Liver (tissue), 9 donors: ENCODE results near the gene NSUN2. TPM values are rescaled to one million over a fixed set of nuclear protein-coding genes. Genes with fewer than 3 reads are reported as not detected.

ENCODE experiments used
- DNase-seq: peaks from one replicate; pipeline ENCODE4 v3.0.0-alpha.2; 2017; ENCODE audit warnings: low spot score
- H3K27ac ChIP-seq, 2 donors: one replicate each; pipeline ENCODE4 v1.7.0; 2013; ENCODE audit warnings: inconsistent platforms in 2 of 2, low read length in 2 of 2, control low read depth in 1 of 2, low read depth in 1 of 2, mild to moderate bottlenecking in 1 of 2
- H3K27me3 ChIP-seq, 4 donors: one replicate each; pipeline versions ENCODE4 v1.6.1 to v1.7.0; 2013; ENCODE audit warnings: low read length in 3 of 4, inconsistent platforms in 1 of 4, mild to moderate bottlenecking in 1 of 4, moderate library complexity in 1 of 4; ENCODE audit not compliant: control insufficient read depth in 4 of 4, insufficient read depth in 4 of 4
- H3K36me3 ChIP-seq, 4 donors: one replicate each; pipeline versions ENCODE4 v1.6.1 to v1.7.0; 2013; ENCODE audit warnings: low read length in 3 of 4, mild to moderate bottlenecking in 3 of 4, low read depth in 1 of 4, moderate library complexity in 1 of 4; ENCODE audit not compliant: control insufficient read depth in 4 of 4, insufficient read depth in 3 of 4
- H3K4me1 ChIP-seq, 4 donors: one replicate each; pipeline versions ENCODE4 v1.6.1 to v1.7.0; 2013; ENCODE audit warnings: low read length in 3 of 4, mild to moderate bottlenecking in 3 of 4, moderate library complexity in 1 of 4; ENCODE audit not compliant: control insufficient read depth in 4 of 4, insufficient read depth in 4 of 4
- H3K4me3 ChIP-seq, 3 donors: one replicate each; pipeline versions ENCODE4 v1.6.1 to v1.7.0; 2013; ENCODE audit warnings: low read length in 3 of 3, control low read depth in 1 of 3, low read depth in 1 of 3, mild to moderate bottlenecking in 1 of 3
- H3K9ac ChIP-seq, 2 donors: one replicate each; pipeline ENCODE4 v1.7.0; 2013; ENCODE audit warnings: low read length in 2 of 2, mild to moderate bottlenecking in 2 of 2, moderate library complexity in 2 of 2, control low read depth in 1 of 2, low read depth in 1 of 2
- H3K9me3 ChIP-seq, 4 donors: one replicate each; pipeline versions ENCODE4 v1.6.1 to v1.7.0; 2013; ENCODE audit warnings: low read length in 3 of 4; ENCODE audit not compliant: control insufficient read depth in 4 of 4
- ATF3 ChIP-seq: IDR thresholded peaks from 2 replicates; pipeline ENCODE4 v1.6.1; 2016; ENCODE audit warnings: antibody characterized with exemption
- CTCF ChIP-seq: fragments of 150-350 bp; IDR thresholded peaks from 2 replicates; pipeline ENCODE4 v1.5.1; 2017; ENCODE audit warnings: improper control_type of control experiment, low read depth, low read length; ENCODE audit not compliant: missing input control
- EGR1 ChIP-seq, 2 donors: IDR thresholded peaks; 2 replicates each; pipeline ENCODE4 v1.6.1; 2016 to 2018; ENCODE audit warnings: antibody characterized with exemption in 2 of 2, low read depth in 2 of 2
- FOXA1 ChIP-seq: IDR thresholded peaks from 2 replicates; pipeline ENCODE4 v1.6.1; 2016; ENCODE audit warnings: antibody characterized with exemption
- FOXA2 ChIP-seq: IDR thresholded peaks from 2 replicates; pipeline ENCODE4 v1.6.1; 2016; ENCODE audit warnings: antibody characterized with exemption
- GABPA ChIP-seq, 2 donors: IDR thresholded peaks in 1 of 2; conservative IDR thresholded peaks in 1 of 2; 2 replicates each; pipeline ENCODE4 v1.6.1; 2016; ENCODE audit warnings: antibody characterized with exemption in 2 of 2, mild to moderate bottlenecking in 1 of 2, moderate library complexity in 1 of 2
- JUND ChIP-seq, 2 donors: IDR thresholded peaks; 2 replicates each; pipeline ENCODE4 v1.6.1; 2016; ENCODE audit warnings: antibody characterized with exemption in 2 of 2
- MAX ChIP-seq: IDR thresholded peaks from 2 replicates; pipeline ENCODE4 v1.6.1; 2016; ENCODE audit warnings: antibody characterized with exemption
- NR2F2 ChIP-seq: IDR thresholded peaks from 2 replicates; pipeline ENCODE4 v1.6.1; 2016; ENCODE audit warnings: antibody characterized with exemption
- RAD21 ChIP-seq, 2 donors: IDR thresholded peaks; 2 replicates each; pipeline ENCODE4 v1.6.1; 2016; ENCODE audit warnings: antibody characterized with exemption in 2 of 2, mild to moderate bottlenecking in 2 of 2
- REST ChIP-seq: IDR thresholded peaks from 2 replicates; pipeline ENCODE4 v1.6.1; 2016; ENCODE audit warnings: antibody characterized with exemption, mild to moderate bottlenecking
- RXRA ChIP-seq, 2 donors: IDR thresholded peaks; 2 replicates each; pipeline ENCODE4 v1.6.1; 2017 to 2018; ENCODE audit warnings: antibody characterized with exemption in 2 of 2, mild to moderate bottlenecking in 1 of 2
- SP1 ChIP-seq: IDR thresholded peaks from 2 replicates; pipeline ENCODE4 v1.6.1; 2018; ENCODE audit warnings: antibody characterized with exemption, mild to moderate bottlenecking
- TAF1 ChIP-seq: conservative IDR thresholded peaks from 2 replicates; pipeline ENCODE4 v1.6.1; 2016; ENCODE audit warnings: antibody characterized with exemption, mild to moderate bottlenecking
- YY1 ChIP-seq: IDR thresholded peaks from 2 replicates; pipeline ENCODE4 v1.6.1; 2016; ENCODE audit warnings: antibody characterized with exemption, mild to moderate bottlenecking
- ZBTB33 ChIP-seq: IDR thresholded peaks from 2 replicates; pipeline ENCODE4 v1.6.1; 2016; ENCODE audit warnings: antibody characterized with exemption
- WGBS: extraction: QIAGEN DNeasy Blood & Tissue Kit; methylation state at CpG from one replicate; pipeline ENCODE4 v1.1.7; 2013; 5-methylcytosine and 5-hydroxymethylcytosine counted together
- polyA plus RNA-seq, 2 donors: library from polyadenylated mRNA; stranded (reverse) in 1 of 2; unstranded in 1 of 2; fragments of 200-250 nt in 1 of 2; fragments of >200 nt in 1 of 2; fragmentation: Nextera tagmentation in 1 of 2; extraction: Ambion mirVana in 1 of 2; gene quantifications; one replicate each; pipeline versions ENCODE4 v1.2.1 to v1.2.3, GENCODE V29; 2013 to 2015
- total RNA-seq, 2 donors: library from RNA; depleted of rRNA; stranded (reverse); fragments of >200 nt; gene quantifications; one replicate each; pipeline ENCODE4 v1.2.3, GENCODE V29; 2014
- donor health status: healthy.
- donor health status: healthy.
- donor health status: healthy.
- donor health status: healthy.
- donor health status: healthy.

The NSUN2 gene
- total and polyA plus RNA-seq, 4 donors = 26.9 to 52.2 (median 28.1) TPM

- Histone ChIP-seq H3K36me3 (peaks cover 2 to 10% (median 7%) of the 10 kb centered on the region in 4 donors), H3K9ac (no peak overlapping the region), H3K4me3 (no peak overlapping the region), H3K27ac (no peak overlapping the region), H3K4me1 (peaks cover 0 to 3% (median 0%) of the 10 kb centered on the region in 4 donors), H3K27me3 (no peaks in the 10 kb centered on the region), H3K9me3 (peaks cover 0 to 2% (median 0%) of the 10 kb centered on the region in 4 donors)
- WGBS = 97% methylated on average over 3 of the region's 3 CpGs
- no peak for DNase-seq
- TF ChIP-seq MAX (no peak), SP1 (no peak), EGR1 (IDR thresholded peaks at IDR 0.05; ENCODE audit: low read depth in 2 of 2) (no peak), REST (no peak), RXRA (IDR thresholded peaks at IDR 0.05) (no peak), JUND (IDR thresholded peaks at IDR 0.05) (no peak), NR2F2 (no peak), GABPA (IDR thresholded peaks at IDR 0.05 in 1 of 2, conservative IDR thresholded peaks at IDR 0.05 in 1 of 2) (no peak), YY1 (no peak), RAD21 (IDR thresholded peaks at IDR 0.05) (no peak), FOXA1 (no peak), ATF3 (no peak), FOXA2 (no peak), TAF1 (no peak), ZBTB33 (no peak), CTCF (no peak)
These were observed 41.6 kb upstream of the NSUN2 start for GRCh38 chr5:6674421-6674820.

- Histone ChIP-seq H3K27me3 (no peaks in the 10 kb centered on the region), H3K4me1 (peaks cover 0 to 3% (median 0%) of the 10 kb centered on the region in 4 donors), H3K9me3 (peaks cover 0 to 2% (median 0%) of the 10 kb centered on the region in 4 donors), H3K4me3 (no peak overlapping the region), H3K9ac (no peak overlapping the region), H3K27ac (no peak overlapping the region), H3K36me3 (peaks cover 2 to 10% (median 7%) of the 10 kb centered on the region in 4 donors)
- TF ChIP-seq MAX (no peak), FOXA1 (no peak), EGR1 (IDR thresholded peaks at IDR 0.05; ENCODE audit: low read depth in 2 of 2) (no peak)
- 96% methylated on average over 1 of the region's 1 CpG for WGBS
- DNase-seq = no peak
These were observed 41.1 kb upstream of the NSUN2 start for GRCh38 chr5:6673963-6674362.
